HepG2 (cell line): ENCODE measurements around the gene LAMC3. TPM values are rescaled to one million over a fixed set of nuclear protein-coding genes. Genes with fewer than 3 reads are reported as not detected.

Experiments used
- ATAC-seq: fragments of 200-7000 bp; cut with Tn5 transposase; 3 replicates; pipeline ENCODE4 v1.9.1; 2020; ENCODE audit warnings: mild to moderate bottlenecking, moderate library complexity
- BruUV-seq: library from RNA; stranded (reverse); fragments of 400-500 nt; replicated peaks from 2 replicates; lab custom pipeline; 2021; lab: Mats Ljungman, UMichigan
- CTCF ChIA-PET: fragments of 300-600 bp; formaldehyde crosslinking; extraction: SDS; loops from one replicate; lab custom pipeline; 2021; ENCODE audit warnings: low total read pairs, inconsistent platforms, low intra/inter-chr PET ratio; lab: Yijun Ruan, JAX
- POLR2A ChIA-PET: fragments of 350-600 bp; sonication (Branson Sonifier 250); formaldehyde crosslinking; loops from one replicate; lab custom pipeline; 2020; ENCODE audit warnings: antibody characterized with exemption, inconsistent platforms; lab: Yijun Ruan, JAX
- DNase-seq: peaks from one replicate; pipeline ENCODE4 v3.0.0-alpha.2; 2015; ENCODE audit warnings: low spot score
- FAIRE-seq: peaks from 3 replicates; lab custom pipeline; 2011; peaks lifted over from hg19 to GRCh38; lab: Jason Lieb, UNC
- H2AFZ ChIP-seq: one replicate; pipeline ENCODE4 v1.6.1; 2011; ENCODE audit warnings: low read length, inconsistent platforms
- H3K27ac ChIP-seq: fragments of 300-600 bp; 3 replicates; pipeline ENCODE4 v1.8.0; 2011; ENCODE audit warnings: mixed run types, mild to moderate bottlenecking, mixed read lengths, low read length, inconsistent platforms; ENCODE audit not compliant: insufficient read depth; ENCODE audit errors: extremely low read length
- H3K27me3 ChIP-seq, 2 experiments: fragments of 200-600 bp in 1 of 2; 2 replicates in 1 of 2; 3 replicates in 1 of 2; pipeline versions ENCODE4 v1.6.0 to v1.8.0; 2011; ENCODE audit warnings: low read length in 2 of 2, mild to moderate bottlenecking in 2 of 2, moderate library complexity in 2 of 2, inconsistent platforms in 1 of 2; ENCODE audit not compliant: insufficient read depth in 2 of 2, control insufficient read depth in 1 of 2
- H3K36me3 ChIP-seq, 2 experiments: fragments of 200-600 bp in 1 of 2; replicated peaks in 1 of 2; 2 replicates in 1 of 2; 3 replicates in 1 of 2; pipeline versions ENCODE4 v1.5.1 to v1.8.0; 2011; ENCODE audit warnings: low read length in 2 of 2, inconsistent platforms in 1 of 2; ENCODE audit not compliant: insufficient read depth in 2 of 2, control insufficient read depth in 1 of 2
- H3K4me1 ChIP-seq: 2 replicates; pipeline ENCODE4 v1.5.1; 2012; ENCODE audit warnings: low read length, inconsistent platforms; ENCODE audit not compliant: insufficient read depth
- H3K4me2 ChIP-seq: 2 replicates; pipeline ENCODE4 v1.6.0; 2011; ENCODE audit warnings: low read depth, low read length, inconsistent platforms
- H3K4me3 ChIP-seq, 3 experiments: fragments of 200-600 bp in 1 of 3; sonication (generic), shearing (Covaris generic) in 1 of 3; replicated peaks in 1 of 3; 2 replicates each; pipeline ENCODE4 v1.5.1; 2011 to 2016; ENCODE audit warnings: low read length in 3 of 3, inconsistent platforms in 2 of 3, low read depth in 2 of 3, mild to moderate bottlenecking in 2 of 3, control low read depth in 1 of 3, mixed read lengths in 1 of 3; ENCODE audit not compliant: insufficient read depth in 1 of 3
- H3K79me2 ChIP-seq: one replicate; pipeline ENCODE4 v1.6.1; 2011; ENCODE audit warnings: low read length, inconsistent platforms; ENCODE audit not compliant: insufficient read depth
- H3K9ac ChIP-seq: 2 replicates; pipeline ENCODE4 v1.6.0; 2011; ENCODE audit warnings: mild to moderate bottlenecking, low read depth, low read length, inconsistent platforms; ENCODE audit not compliant: insufficient read depth
- H3K9me3 ChIP-seq: 2 replicates; pipeline ENCODE4 v1.5.1; 2012; ENCODE audit warnings: mild to moderate bottlenecking, low read length
- H4K20me1 ChIP-seq: 2 replicates; pipeline ENCODE4 v1.6.0; 2011; ENCODE audit warnings: inconsistent platforms, mild to moderate bottlenecking, low read length, moderate library complexity; ENCODE audit not compliant: insufficient read depth
- ELF1 ChIP-seq: sonication (generic); formaldehyde crosslinking; IDR thresholded peaks from 2 replicates; pipeline ENCODE4 v1.4.0; 2020; ENCODE audit warnings: missing genetic modification reagents
- KDM3A ChIP-seq: IDR thresholded peaks from 2 replicates; pipeline ENCODE4 v1.6.1; 2018; ENCODE audit warnings: low read depth, missing compliant biosample characterization
- ZBTB38 ChIP-seq: sonication (generic); formaldehyde crosslinking; IDR thresholded peaks from 2 replicates; pipeline ENCODE4 v1.5.1; 2020; ENCODE audit warnings: mild to moderate bottlenecking, missing genetic modification reagents
- ZBTB7A ChIP-seq: sonication (generic); formaldehyde crosslinking; IDR thresholded peaks from 2 replicates; pipeline ENCODE4 v1.8.0; 2022; ENCODE audit warnings: mild to moderate bottlenecking, missing genetic modification reagents
- ZMYM4 ChIP-seq: sonication (generic); formaldehyde crosslinking; IDR thresholded peaks from 2 replicates; pipeline ENCODE4 v1.8.1; 2023; ENCODE audit warnings: mild to moderate bottlenecking, missing genetic modification reagents
- ZNF619 ChIP-seq: sonication (generic); formaldehyde crosslinking; IDR thresholded peaks from 2 replicates; pipeline ENCODE4 v1.4.0; 2020; ENCODE audit warnings: mild to moderate bottlenecking, missing genetic modification reagents
- ZSCAN12 ChIP-seq: sonication (generic); formaldehyde crosslinking; IDR thresholded peaks from 2 replicates; pipeline ENCODE4 v1.9.0; 2021; ENCODE audit warnings: mild to moderate bottlenecking, missing genetic modification reagents
- WGBS: methylation state at CpG from one replicate; pipeline ENCODE4 v1.1.6; 2017; ENCODE audit warnings: low lambda C conversion rate; 5-methylcytosine and 5-hydroxymethylcytosine counted together
- in situ Hi-C: cut with HindIII; loops from 2 replicates; pipeline ENCODE4 v1.10.0; 2017; ENCODE audit warnings: low pct_unique_long_range_greater_than_20kb; ENCODE audit not compliant: extremely low pct_ligation_motif_present
- intact Hi-C: fragments of 100-400 bp; cut with micrococcal nuclease; formaldehyde crosslinking; loops from one replicate; pipeline ENCODE4 v1.10.0; 2022; ENCODE audit not compliant: unreplicated experiment
- polyA plus RNA-seq, 8 experiments: library from polyadenylated mRNA; depleted of rRNA in 3 of 8; stranded (reverse) in 7 of 8; unstranded in 1 of 8; fragments of >200 nt; fragmentation: Illumina TruSeq in 4 of 8; extraction: Trizol in 4 of 8; gene quantifications; 2 replicates each; pipeline versions ENCODE4 v1.2.1 to v1.2.3, GENCODE V29; 2011 to 2016; ENCODE audit warnings: low read depth in 4 of 8, missing spikeins in 1 of 8, mixed read lengths in 1 of 8; ENCODE audit not compliant: insufficient read depth in 1 of 8
- total RNA-seq, 5 experiments: library from RNA; depleted of rRNA; stranded (reverse); fragments of >200 nt; fragmentation: Illumina TruSeq; extraction: Trizol; gene quantifications; 2 replicates each; pipeline ENCODE4 v1.2.3, GENCODE V29; 2016; ENCODE audit warnings: low read depth in 1 of 5
- TF ChIP-seq, protein P1 (sequence below): sonication (generic); formaldehyde crosslinking; IDR thresholded peaks from 2 replicates; pipeline ENCODE4 v1.8.1; 2023; ENCODE audit warnings: mild to moderate bottlenecking, missing genetic modification reagents
- TF ChIP-seq, protein P2 (sequence below): sonication (generic); formaldehyde crosslinking; IDR thresholded peaks from 2 replicates; pipeline ENCODE4 v1.5.0; 2020; ENCODE audit warnings: mild to moderate bottlenecking, missing genetic modification reagents
- TF ChIP-seq, protein P3 (sequence below): sonication (generic); formaldehyde crosslinking; IDR thresholded peaks from 2 replicates; pipeline ENCODE4 v1.4.0; 2020; ENCODE audit warnings: mild to moderate bottlenecking, missing genetic modification reagents
- TF ChIP-seq, protein P4 (sequence below): sonication (generic); formaldehyde crosslinking; IDR thresholded peaks from 2 replicates; pipeline ENCODE4 v1.4.0; 2020; ENCODE audit warnings: missing genetic modification reagents

The LAMC3 gene
- total and polyA plus RNA-seq, 2 of the 13 experiments (the other 11 are each of a cell fraction or from before 2014, with no cell fraction given) = 0.07 to 0.57 TPM

DNA sequence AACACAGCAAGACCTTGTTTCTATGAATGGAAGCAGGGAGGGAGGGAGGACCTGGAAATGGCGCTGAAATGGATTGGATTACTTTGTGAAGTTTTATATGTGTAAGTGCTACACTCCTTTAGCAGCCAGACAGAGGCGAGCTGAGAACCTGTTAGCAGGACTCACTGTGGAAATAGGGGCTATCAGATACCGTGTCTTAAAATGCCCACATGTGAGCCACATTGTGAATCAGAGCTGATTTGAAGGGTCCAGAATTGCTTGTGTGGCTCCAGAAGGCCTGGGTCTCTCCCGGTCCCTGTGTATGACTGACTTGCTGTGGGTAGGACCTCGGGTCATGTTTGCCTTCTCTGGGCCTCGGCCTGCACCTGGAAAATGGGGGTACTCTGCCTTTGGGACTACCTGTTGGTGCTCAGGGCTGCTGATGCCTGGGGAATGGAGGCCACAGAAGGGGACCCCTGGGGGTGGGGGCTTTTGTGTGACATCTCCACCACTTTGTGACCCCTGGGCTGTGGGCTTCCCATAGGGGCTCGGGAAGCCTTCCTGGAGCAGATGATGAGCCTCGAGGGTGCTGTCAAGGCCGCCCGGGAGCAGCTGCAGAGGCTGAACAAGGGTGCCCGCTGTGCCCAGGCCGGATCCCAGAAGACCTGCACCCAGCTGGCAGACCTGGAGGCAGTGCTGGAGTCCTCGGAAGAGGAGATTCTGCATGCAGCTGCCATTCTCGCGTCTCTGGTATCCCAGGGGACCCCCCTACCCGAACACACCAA lies 63.3 kb downstream of the LAMC3 start:
- in situ Hi-C loops (no loop called here), intact Hi-C loops (no loop called here)
- no peaks in the 10 kb centered on the region for H3K4me1 ChIP-seq
- BruUV-seq = no TSS peak
- ATAC-seq (no peak), FAIRE-seq (no peak), DNase-seq (no peak)
- H2AFZ ChIP-seq = no peak overlapping the region
- no peaks in the 10 kb centered on the region for H3K36me3 ChIP-seq
- no peak overlapping the region for H3K27ac ChIP-seq
- POLR2A ChIA-PET = no interaction called here
- WGBS = 32% methylated on average over 12 of the region's 16 CpGs
- CTCF ChIA-PET = no interaction called here
- H3K9me3 ChIP-seq = no peaks in the 10 kb centered on the region
- H3K79me2 ChIP-seq = no peaks in the 10 kb centered on the region
- H4K20me1 ChIP-seq = no peaks in the 10 kb centered on the region
- no peak overlapping the region for H3K9ac ChIP-seq
- H3K4me3 ChIP-seq = no peak overlapping the region
- peaks cover 5 to 75% of the 10 kb centered on the region in 2 experiments; a peak in 4 of 5 replicates for H3K27me3 ChIP-seq
- H3K4me2 ChIP-seq = no peak overlapping the region
- TF ChIP-seq ZMYM4 (no peak), KDM3A (CRISPR knock-in tag) (no peak), ZNF619 (CRISPR knock-in tag) (no peak), ZBTB38 (CRISPR knock-in tag) (no peak), ELF1 (CRISPR knock-in tag) (no peak), ZSCAN12 (CRISPR knock-in tag) (no peak), ZBTB7A (no peak)
- TF ChIP-seq, protein P1, sequence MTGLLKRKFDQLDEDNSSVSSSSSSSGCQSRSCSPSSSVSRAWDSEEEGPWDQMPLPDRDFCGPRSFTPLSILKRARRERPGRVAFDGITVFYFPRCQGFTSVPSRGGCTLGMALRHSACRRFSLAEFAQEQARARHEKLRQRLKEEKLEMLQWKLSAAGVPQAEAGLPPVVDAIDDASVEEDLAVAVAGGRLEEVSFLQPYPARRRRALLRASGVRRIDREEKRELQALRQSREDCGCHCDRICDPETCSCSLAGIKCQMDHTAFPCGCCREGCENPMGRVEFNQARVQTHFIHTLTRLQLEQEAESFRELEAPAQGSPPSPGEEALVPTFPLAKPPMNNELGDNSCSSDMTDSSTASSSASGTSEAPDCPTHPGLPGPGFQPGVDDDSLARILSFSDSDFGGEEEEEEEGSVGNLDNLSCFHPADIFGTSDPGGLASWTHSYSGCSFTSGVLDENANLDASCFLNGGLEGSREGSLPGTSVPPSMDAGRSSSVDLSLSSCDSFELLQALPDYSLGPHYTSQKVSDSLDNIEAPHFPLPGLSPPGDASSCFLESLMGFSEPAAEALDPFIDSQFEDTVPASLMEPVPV (CRISPR knock-in tag) = no peak
- TF ChIP-seq, protein P2, sequence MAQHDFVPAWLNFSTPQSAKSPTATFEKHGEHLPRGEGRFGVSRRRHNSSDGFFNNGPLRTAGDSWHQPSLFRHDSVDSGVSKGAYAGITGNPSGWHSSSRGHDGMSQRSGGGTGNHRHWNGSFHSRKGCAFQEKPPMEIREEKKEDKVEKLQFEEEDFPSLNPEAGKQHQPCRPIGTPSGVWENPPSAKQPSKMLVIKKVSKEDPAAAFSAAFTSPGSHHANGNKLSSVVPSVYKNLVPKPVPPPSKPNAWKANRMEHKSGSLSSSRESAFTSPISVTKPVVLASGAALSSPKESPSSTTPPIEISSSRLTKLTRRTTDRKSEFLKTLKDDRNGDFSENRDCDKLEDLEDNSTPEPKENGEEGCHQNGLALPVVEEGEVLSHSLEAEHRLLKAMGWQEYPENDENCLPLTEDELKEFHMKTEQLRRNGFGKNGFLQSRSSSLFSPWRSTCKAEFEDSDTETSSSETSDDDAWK = no peak
- TF ChIP-seq, protein P3, sequence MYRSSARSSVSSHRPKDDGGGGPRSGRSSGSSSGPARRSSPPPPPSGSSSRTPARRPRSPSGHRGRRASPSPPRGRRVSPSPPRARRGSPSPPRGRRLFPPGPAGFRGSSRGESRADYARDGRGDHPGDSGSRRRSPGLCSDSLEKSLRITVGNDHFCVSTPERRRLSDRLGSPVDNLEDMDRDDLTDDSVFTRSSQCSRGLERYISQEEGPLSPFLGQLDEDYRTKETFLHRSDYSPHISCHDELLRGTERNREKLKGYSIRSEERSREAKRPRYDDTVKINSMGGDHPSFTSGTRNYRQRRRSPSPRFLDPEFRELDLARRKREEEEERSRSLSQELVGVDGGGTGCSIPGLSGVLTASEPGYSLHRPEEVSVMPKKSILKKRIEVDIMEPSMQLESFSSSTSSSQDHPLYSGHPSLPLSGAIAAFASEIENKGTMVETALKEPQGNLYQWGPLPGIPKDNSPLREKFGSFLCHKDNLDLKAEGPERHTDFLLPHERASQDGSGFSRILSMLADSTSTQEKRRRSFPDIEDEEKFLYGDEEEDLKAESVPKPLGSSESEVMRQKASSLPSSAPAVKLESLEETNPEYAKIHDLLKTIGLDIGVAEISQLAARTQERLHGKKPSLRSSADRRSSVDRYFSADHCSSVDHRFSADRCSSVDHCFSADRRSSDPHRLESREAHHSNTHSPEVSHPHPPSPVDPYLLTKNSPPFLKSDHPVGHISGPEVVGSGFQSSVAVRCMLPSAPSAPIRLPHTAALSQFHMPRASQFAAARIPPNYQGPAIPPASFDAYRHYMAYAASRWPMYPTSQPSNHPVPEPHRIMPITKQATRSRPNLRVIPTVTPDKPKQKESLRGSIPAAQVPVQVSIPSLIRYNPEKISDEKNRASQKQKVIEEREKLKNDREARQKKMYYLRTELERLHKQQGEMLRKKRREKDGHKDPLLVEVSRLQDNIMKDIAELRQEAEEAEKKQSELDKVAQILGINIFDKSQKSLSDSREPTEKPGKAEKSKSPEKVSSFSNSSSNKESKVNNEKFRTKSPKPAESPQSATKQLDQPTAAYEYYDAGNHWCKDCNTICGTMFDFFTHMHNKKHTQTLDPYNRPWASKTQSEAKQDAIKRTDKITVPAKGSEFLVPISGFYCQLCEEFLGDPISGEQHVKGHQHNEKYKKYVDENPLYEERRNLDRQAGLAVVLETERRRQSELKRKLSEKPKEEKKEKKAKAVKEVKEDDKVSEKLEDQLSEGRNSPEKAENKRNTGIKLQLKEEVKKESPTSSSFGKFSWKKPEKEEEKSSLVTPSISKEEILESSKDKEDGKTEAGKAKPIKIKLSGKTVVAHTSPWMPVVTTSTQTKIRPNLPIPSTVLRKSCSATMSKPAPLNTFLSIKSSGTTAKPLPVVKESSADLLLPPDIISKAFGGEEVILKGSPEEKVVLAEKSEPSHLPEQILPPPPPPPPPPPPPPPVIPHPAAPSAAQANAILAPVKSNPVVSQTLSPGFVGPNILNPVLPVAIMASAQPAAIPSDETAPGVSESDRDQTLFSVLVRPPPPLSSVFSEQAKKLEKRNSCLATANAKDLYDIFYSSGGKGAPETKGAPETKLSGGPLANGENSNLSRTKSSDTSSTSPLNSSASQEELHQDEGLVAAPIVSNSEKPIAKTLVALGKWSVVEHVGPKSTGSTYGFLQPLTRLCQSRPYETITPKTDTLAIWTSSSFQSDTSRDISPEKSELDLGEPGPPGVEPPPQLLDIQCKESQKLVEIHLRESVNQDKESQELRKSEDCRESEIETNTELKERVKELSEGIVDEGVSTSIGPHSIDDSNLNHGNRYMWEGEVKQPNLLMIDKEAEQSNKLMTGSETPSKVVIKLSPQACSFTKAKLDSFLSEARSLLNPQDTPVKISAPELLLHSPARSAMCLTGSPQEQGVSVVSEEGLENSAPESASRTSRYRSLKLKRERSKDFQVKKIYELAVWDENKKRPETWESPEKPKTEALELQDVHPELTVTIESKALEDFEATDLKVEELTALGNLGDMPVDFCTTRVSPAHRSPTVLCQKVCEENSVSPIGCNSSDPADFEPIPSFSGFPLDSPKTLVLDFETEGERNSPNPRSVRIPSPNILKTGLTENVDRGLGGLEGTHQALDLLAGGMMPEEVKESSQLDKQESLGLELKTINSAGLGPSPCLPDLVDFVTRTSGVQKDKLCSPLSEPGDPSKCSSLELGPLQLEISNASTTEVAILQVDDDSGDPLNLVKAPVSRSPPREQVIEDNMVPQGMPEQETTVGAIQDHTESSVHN = no peak
- TF ChIP-seq, protein P4, sequence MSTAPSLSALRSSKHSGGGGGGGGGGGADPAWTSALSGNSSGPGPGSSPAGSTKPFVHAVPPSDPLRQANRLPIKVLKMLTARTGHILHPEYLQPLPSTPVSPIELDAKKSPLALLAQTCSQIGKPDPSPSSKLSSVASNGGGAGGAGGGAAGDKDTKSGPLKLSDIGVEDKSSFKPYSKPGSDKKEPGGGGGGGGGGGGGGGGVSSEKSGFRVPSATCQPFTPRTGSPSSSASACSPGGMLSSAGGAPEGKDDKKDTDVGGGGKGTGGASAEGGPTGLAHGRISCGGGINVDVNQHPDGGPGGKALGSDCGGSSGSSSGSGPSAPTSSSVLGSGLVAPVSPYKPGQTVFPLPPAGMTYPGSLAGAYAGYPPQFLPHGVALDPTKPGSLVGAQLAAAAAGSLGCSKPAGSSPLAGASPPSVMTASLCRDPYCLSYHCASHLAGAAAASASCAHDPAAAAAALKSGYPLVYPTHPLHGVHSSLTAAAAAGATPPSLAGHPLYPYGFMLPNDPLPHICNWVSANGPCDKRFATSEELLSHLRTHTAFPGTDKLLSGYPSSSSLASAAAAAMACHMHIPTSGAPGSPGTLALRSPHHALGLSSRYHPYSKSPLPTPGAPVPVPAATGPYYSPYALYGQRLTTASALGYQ (CRISPR knock-in tag) = no peak
